BJ (cell line): ENCODE measurements around the gene FUT7. TPM values are rescaled to one million over a fixed set of nuclear protein-coding genes. Genes with fewer than 3 reads are reported as not detected.

Source experiments
- CTCF ChIA-PET: fragments of 350-600 bp; formaldehyde crosslinking; extraction: SDS; loops from one replicate; lab custom pipeline; 2021; ENCODE audit warnings: antibody characterized with exemption, inconsistent platforms; lab: Yijun Ruan, JAX
- POLR2A ChIA-PET: fragments of 300-600 bp; sonication (Branson Sonifier 250); formaldehyde crosslinking; extraction: SDS; loops from one replicate; lab custom pipeline; 2021; ENCODE audit warnings: antibody characterized with exemption; lab: Charles Lee
- DNase-seq: peaks from one replicate; pipeline ENCODE4 v3.0.0-alpha.2; 2011; ENCODE audit warnings: low read depth
- H3K27me3 ChIP-seq: 2 replicates; pipeline ENCODE4 v1.6.0; 2011; ENCODE audit warnings: low read length; ENCODE audit not compliant: control insufficient read depth, insufficient read depth
- H3K36me3 ChIP-seq: 2 replicates; pipeline ENCODE4 v1.5.1; 2011; ENCODE audit warnings: low read length; ENCODE audit not compliant: control insufficient read depth, insufficient read depth
- H3K4me3 ChIP-seq: 2 replicates; pipeline ENCODE4 v1.5.1; 2011; ENCODE audit warnings: low read depth, mild to moderate bottlenecking, control low read depth, low read length
- polyA plus RNA-seq: library from polyadenylated mRNA; depleted of rRNA; stranded (reverse); fragments of >200 nt; gene quantifications from 2 replicates; pipeline ENCODE4 v1.2.3, GENCODE V29; 2011
- TF ChIP-seq, protein P1 (sequence below): IDR thresholded peaks from 2 replicates; pipeline ENCODE4 v1.5.1; 2011; ENCODE audit warnings: low read depth, mild to moderate bottlenecking, control low read depth, inconsistent platforms, low read length, moderate library complexity; ENCODE audit not compliant: insufficient read depth

FUT7 gene
- polyA plus RNA-seq, 1 experiment, result not detected

DNA sequence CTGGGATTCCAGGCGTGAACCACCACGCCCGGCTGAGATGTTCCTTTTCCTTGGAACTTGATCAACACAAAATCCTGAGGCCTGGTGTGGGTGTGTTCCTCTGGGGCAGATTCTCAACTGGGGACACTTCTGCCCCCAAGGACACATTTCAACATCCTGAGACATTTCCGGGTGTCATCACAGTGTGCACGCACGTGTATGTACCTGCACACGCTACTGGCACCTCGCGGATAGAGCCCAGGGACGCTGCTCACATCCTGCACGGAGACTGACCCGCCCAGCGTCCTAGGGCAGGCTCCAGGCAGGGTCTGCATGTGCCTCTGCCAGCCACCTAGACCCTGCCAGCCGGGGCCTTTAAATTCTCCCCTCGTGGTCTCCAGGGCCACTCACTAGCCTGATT, 30.5 kb upstream of the FUT7 start:
- Histone ChIP-seq H3K36me3 (no peaks in the 10 kb centered on the region), H3K27me3 (no peaks in the 10 kb centered on the region), H3K4me3 (no peak overlapping the region)
- TF ChIP-seq, protein P1, sequence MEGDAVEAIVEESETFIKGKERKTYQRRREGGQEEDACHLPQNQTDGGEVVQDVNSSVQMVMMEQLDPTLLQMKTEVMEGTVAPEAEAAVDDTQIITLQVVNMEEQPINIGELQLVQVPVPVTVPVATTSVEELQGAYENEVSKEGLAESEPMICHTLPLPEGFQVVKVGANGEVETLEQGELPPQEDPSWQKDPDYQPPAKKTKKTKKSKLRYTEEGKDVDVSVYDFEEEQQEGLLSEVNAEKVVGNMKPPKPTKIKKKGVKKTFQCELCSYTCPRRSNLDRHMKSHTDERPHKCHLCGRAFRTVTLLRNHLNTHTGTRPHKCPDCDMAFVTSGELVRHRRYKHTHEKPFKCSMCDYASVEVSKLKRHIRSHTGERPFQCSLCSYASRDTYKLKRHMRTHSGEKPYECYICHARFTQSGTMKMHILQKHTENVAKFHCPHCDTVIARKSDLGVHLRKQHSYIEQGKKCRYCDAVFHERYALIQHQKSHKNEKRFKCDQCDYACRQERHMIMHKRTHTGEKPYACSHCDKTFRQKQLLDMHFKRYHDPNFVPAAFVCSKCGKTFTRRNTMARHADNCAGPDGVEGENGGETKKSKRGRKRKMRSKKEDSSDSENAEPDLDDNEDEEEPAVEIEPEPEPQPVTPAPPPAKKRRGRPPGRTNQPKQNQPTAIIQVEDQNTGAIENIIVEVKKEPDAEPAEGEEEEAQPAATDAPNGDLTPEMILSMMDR, result no peak
- CTCF ChIA-PET, result interaction anchor here (0.8 to 9.4 kb wide), 3 partner anchors 14 to 33 kb away, joined by 4 to 153 read pairs (median 20); partner anchors contain the start of genes ABCA2 and NPDC1
- no peak for DNase-seq
- POLR2A ChIA-PET, result no interaction called here

DNA sequence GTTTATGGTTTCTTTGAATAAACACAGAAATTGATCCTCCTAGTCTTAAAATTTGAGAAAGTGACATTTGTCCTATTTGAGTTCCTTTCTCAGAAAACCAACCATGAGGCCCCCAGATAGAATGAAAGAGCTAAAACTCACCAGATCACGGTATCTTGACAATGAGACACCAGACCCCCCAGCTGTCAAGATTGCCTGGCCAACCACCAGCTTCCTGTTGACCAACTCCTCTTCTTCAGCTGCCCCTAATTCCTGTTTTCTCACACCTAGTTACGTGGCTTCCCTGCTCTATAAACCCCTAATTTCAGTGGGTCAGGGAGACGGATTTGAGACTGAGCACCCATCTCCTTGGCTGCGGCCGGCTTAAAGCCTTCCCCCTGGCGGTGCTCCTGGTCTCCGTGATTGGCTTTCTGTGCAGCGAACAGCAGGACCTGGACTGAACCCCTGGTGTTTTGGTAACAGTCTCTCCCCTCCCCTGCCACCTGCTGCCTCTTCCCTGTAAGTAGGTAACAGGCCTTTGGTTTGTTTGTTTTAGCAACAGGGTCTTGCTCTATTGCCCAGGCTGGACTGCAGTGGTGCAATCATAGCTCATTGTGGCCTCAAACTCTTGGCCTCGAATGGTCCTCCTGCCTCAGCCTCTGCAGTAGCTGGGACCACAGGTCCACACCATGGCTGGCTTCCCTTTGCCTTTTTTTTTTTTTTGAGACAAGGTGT, 26.8 kb upstream of the FUT7 start:
- CTCF ChIA-PET, result interaction anchor here (0.8 to 2.3 kb wide), 4 partner anchors 8 to 29 kb away, joined by 3 to 11 read pairs (median 6); partner anchors contain the start of gene NPDC1
- POLR2A ChIA-PET, result no interaction called here
- Histone ChIP-seq H3K4me3 (no peak overlapping the region), H3K36me3 (no peaks in the 10 kb centered on the region), H3K27me3 (peaks cover 5% of the 10 kb centered on the region)
- TF ChIP-seq, protein P1, result no peak
- DNase-seq, result no peak

DNA sequence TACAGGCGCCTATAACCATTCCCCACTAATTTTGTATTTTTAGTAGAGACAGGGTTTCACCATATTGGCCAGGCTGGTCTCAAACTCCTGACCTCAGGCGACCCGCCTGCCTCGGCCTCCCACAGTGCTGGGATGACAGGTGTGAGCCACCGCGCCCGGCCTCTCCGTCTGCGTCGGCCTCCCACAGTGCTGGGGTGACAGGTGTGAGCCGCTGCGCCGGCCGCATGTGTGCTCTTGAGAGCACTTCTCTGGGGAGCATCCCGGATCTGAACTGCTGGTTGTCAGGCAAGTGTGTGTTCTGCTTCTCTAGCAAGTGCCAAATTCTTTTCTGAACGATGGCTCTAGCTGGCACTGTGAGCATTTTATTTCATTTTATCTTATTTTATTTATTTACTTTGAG, 25.7 kb upstream of the FUT7 start:
- Histone ChIP-seq H3K36me3 (no peaks in the 10 kb centered on the region), H3K27me3 (peaks cover 10% of the 10 kb centered on the region), H3K4me3 (no peak overlapping the region)
- TF ChIP-seq, protein P1, result no peak
- ChIA-PET CTCF (interaction anchor here (1.8 to 3.2 kb wide), 3 partner anchors 10 to 11 kb away, joined by 8 to 26 read pairs (median 11); partner anchors contain the start of gene NPDC1), POLR2A (no interaction called here)
- DNase-seq, result no peak

DNA sequence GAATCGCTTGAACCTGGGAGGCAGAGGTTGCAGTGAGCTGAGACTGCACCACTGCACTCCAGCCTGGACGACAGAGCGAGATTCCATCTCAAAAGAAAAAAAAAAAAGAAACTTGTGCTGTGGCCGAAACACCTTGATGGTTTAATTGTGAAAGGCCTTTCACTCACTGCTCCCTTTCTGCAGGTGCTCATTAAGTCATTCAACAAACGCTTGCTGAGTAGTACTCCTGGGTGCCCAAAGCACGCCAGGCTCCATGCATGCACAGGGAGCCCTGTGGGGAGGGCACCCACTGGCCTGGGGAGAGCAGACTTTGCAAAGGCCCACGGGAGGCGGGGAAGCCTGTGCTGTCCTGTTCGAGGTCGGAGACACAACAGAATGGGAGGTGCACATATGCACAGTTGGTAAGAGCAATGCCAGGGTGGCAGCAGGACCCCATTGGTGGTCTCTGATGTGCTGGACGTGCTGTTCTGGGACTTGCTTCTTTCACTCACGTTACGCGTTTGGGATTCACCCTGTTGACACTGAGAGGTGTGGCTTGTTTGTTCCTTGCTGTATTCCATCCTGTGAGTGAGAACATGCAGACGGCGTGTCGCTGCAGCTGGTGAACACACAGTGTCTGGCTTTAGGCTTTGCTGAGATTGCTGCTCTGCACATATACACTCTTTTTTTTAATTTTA, 25.0 kb upstream of the FUT7 start:
- POLR2A ChIA-PET, result no interaction called here
- H3K27me3 ChIP-seq, result peaks cover 12% of the 10 kb centered on the region
- no peak for DNase-seq
- H3K4me3 ChIP-seq, result no peak overlapping the region
- TF ChIP-seq, protein P1, result no peak
- no peaks in the 10 kb centered on the region for H3K36me3 ChIP-seq
- CTCF ChIA-PET, result interaction anchor here (1.7 to 5.6 kb wide), 6 partner anchors 7 to 28 kb away, joined by 5 to 49 read pairs (median 10); partner anchors contain the start of gene NPDC1
